ENCODE data around the gene ME2.

GRCh38 chr18:50847192-50847591, 31.7 kb upstream of the ME2 start:
- TF ChIP-seq ARNT (IDR thresholded peaks at IDR 0.05) (no peak), L3MBTL2 (conservative IDR thresholded peaks at IDR 0.05) (no peak)

All from HEK293T (cell line).